GM18861 (cell line): ENCODE results near the gene HILPDA.
"Not testable (repeated sequence)": the region's sequence is repeated elsewhere in the genome, so short reads cannot be mapped to it uniquely, and the experiment has no call there.

ENCODE experiments used
- ATAC-seq: cut with Tn5 transposase; IDR thresholded peaks from one replicate; pipeline ENCODE4 v1.9.1; 2021; ENCODE audit not compliant: unreplicated experiment

HILPDA gene

GRCh38 chr7:128459394-128459878 is 3.8 kb downstream of the HILPDA start:
- ATAC-seq = peak; percentile 41

GRCh38 chr7:128462460-128462859 is 6.8 kb downstream of the HILPDA start:
- ATAC-seq = no peak

- not testable (repeated sequence) for ATAC-seq
Measured at GRCh38 chr7:128463345-128463744, 7.7 kb downstream of the HILPDA start.

GRCh38 chr7:128463933-128464332 is 8.3 kb downstream of the HILPDA start:
- not testable (repeated sequence) for ATAC-seq

- ATAC-seq = not testable (repeated sequence)
Measured at GRCh38 chr7:128466871-128467270, 11.2 kb downstream of the HILPDA start.

GRCh38 chr7:128476402-128477335 is 21.0 kb downstream of the HILPDA start, which contains the start of gene METTL2B:
TSS of gene METTL2B (plus strand) at chr7:128476748. CDS start at chr7:128476766, 18 bp downstream.
- peak; percentile 87 for ATAC-seq

GRCh38 chr7:128477336-128477690 is 21.6 kb downstream of the HILPDA start:
- not testable (repeated sequence) for ATAC-seq

GRCh38 chr7:128479082-128479481 is 23.4 kb downstream of the HILPDA start:
- ATAC-seq = not testable (repeated sequence)

- ATAC-seq = not testable (repeated sequence)
Measured at GRCh38 chr7:128488134-128488533, 32.5 kb downstream of the HILPDA start.

- ATAC-seq = no peak
Measured at GRCh38 chr7:128497405-128497804, 41.7 kb downstream of the HILPDA start.

- ATAC-seq = not testable (repeated sequence)
Measured at GRCh38 chr7:128505416-128505815, 49.7 kb downstream of the HILPDA start.

GRCh38 chr7:128506819-128507218 is 51.1 kb downstream of the HILPDA start:
- ATAC-seq = peak; percentile 38

- peak; percentile 23 for ATAC-seq
Measured at GRCh38 chr7:128507321-128507993, 51.8 kb downstream of the HILPDA start.
